HEK293 (cell line): Measurements from ENCODE around the gene HPRT1.

Experiments used
- PRDM1 ChIP-seq: fragments of 450-650 bp; formaldehyde crosslinking; IDR thresholded peaks from 2 replicates; pipeline ENCODE4; 2016; ENCODE audit warnings: missing biosample characterization, missing genetic modification characterization
- ZNF426 ChIP-seq: fragments of 450-650 bp; formaldehyde crosslinking; IDR thresholded peaks from 2 replicates; pipeline ENCODE4 v1.5.1; 2017; ENCODE audit warnings: missing biosample characterization, missing genetic modification characterization, mild to moderate bottlenecking, inconsistent platforms, moderate library complexity
- ZNF629 ChIP-seq: fragments of 450-650 bp; formaldehyde crosslinking; IDR thresholded peaks from 2 replicates; pipeline ENCODE4 v1.5.1; 2017; ENCODE audit warnings: missing biosample characterization, missing genetic modification characterization
- TF ChIP-seq, protein P1 (sequence below): fragments of 450-650 bp; formaldehyde crosslinking; IDR thresholded peaks from 2 replicates; pipeline ENCODE4 v1.5.1; 2016; ENCODE audit warnings: missing biosample characterization, missing genetic modification characterization, low read depth
- TF ChIP-seq, protein P2 (sequence below): fragments of 450-650 bp; formaldehyde crosslinking; IDR thresholded peaks from 2 replicates; pipeline ENCODE4 v1.5.1; 2016; ENCODE audit warnings: missing biosample characterization, missing genetic modification characterization

DNA sequence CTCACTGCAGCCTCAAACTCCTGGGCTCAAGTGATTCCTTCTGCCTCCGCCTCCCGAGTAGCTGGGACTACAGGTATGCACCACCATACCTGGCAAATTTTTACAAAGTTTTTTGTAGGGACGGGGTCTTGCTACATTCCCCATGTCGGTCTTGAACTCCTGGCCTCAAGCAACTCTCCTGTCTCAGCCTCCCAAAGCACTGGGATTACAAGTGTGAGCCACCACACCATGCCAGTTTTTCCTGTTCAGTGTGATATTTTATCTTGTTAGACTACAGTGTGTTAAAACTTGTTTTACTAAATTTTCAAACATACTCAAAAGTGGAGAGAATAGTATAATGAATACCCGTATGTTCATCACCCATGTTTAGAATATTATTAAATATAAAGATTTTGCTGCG is 12.1 kb downstream of the HPRT1 start:
- TF ChIP-seq, protein P1, sequence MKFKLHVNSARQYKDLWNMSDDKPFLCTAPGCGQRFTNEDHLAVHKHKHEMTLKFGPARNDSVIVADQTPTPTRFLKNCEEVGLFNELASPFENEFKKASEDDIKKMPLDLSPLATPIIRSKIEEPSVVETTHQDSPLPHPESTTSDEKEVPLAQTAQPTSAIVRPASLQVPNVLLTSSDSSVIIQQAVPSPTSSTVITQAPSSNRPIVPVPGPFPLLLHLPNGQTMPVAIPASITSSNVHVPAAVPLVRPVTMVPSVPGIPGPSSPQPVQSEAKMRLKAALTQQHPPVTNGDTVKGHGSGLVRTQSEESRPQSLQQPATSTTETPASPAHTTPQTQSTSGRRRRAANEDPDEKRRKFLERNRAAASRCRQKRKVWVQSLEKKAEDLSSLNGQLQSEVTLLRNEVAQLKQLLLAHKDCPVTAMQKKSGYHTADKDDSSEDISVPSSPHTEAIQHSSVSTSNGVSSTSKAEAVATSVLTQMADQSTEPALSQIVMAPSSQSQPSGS (tag by site-specific recombination), result no peak
- TF ChIP-seq, protein P2, sequence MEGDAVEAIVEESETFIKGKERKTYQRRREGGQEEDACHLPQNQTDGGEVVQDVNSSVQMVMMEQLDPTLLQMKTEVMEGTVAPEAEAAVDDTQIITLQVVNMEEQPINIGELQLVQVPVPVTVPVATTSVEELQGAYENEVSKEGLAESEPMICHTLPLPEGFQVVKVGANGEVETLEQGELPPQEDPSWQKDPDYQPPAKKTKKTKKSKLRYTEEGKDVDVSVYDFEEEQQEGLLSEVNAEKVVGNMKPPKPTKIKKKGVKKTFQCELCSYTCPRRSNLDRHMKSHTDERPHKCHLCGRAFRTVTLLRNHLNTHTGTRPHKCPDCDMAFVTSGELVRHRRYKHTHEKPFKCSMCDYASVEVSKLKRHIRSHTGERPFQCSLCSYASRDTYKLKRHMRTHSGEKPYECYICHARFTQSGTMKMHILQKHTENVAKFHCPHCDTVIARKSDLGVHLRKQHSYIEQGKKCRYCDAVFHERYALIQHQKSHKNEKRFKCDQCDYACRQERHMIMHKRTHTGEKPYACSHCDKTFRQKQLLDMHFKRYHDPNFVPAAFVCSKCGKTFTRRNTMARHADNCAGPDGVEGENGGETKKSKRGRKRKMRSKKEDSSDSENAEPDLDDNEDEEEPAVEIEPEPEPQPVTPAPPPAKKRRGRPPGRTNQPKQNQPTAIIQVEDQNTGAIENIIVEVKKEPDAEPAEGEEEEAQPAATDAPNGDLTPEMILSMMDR, result no peak
- TF ChIP-seq PRDM1 (tag by site-specific recombination), result no peak
- no peak for TF ChIP-seq ZNF426
- no peak for TF ChIP-seq ZNF629 (tag by site-specific recombination)
